ENCODE measurements around the gene STK32C.

DNA sequence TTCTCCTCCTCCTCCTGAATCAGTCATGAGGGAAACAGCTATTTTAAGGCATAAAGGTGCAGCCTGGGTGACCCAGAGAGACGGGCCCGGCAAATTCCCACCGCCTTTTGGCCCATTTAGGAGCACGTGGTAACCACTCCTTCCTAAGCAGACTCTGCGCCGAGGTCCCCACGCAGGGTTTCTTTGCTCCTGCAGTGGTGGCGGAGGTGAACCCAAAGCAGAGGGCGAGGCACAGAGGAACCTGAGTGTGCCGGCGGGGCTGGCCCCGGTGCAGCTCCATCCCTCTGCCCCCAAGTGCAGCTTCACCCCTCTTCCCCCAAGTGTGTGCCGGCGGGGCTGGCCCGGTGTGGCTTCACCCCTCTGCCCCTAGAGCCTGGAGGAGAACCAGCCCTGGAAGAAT is 70.4 kb downstream of the STK32C start:
- TF ChIP-seq, protein P1, sequence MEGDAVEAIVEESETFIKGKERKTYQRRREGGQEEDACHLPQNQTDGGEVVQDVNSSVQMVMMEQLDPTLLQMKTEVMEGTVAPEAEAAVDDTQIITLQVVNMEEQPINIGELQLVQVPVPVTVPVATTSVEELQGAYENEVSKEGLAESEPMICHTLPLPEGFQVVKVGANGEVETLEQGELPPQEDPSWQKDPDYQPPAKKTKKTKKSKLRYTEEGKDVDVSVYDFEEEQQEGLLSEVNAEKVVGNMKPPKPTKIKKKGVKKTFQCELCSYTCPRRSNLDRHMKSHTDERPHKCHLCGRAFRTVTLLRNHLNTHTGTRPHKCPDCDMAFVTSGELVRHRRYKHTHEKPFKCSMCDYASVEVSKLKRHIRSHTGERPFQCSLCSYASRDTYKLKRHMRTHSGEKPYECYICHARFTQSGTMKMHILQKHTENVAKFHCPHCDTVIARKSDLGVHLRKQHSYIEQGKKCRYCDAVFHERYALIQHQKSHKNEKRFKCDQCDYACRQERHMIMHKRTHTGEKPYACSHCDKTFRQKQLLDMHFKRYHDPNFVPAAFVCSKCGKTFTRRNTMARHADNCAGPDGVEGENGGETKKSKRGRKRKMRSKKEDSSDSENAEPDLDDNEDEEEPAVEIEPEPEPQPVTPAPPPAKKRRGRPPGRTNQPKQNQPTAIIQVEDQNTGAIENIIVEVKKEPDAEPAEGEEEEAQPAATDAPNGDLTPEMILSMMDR (IDR thresholded peaks at IDR 0.05): no peak
- TF ChIP-seq POLR2A (IDR thresholded peaks at IDR 0.05; ENCODE audit: low read depth) (no peak), POLR2AphosphoS5 (IDR thresholded peaks at IDR 0.05) (no peak)

All from esophagus muscularis mucosa (tissue), 3 donors.